ENCODE results near the gene ZCCHC24.

Gene ZCCHC24

DNA sequence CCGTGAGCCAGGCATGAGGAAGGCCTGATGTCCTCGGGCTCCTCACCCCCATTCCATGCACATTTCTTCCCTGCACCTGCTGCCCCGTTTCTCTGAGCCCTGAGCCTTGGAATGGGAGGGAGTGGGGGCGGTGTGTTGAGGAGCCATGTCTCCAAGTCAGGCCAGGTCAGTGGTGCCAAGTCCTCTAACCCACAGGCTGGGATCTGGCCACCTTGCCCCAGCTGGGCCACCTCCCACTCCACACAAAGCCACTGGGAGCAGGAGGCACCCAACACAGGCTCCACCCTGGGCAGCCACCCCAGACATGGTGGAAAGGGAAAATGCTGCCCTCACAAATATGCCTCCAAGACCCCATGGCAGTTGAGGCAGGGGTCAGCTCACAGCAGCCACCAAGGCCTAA is 27.7 kb downstream of the ZCCHC24 start:
- DNase-seq = no peak
- Mint-ChIP-seq H3K27ac (no peak overlapping the region), H3K36me3 (ENCODE audit: low read depth) (peaks cover 10% of the 10 kb centered on the region), H3K4me1 (peaks cover 45% of the 10 kb centered on the region), H3K4me3 (no peak overlapping the region), H3K9me3 (no peaks in the 10 kb centered on the region), H3K27me3 (ENCODE audit: low read depth, poor library complexity) (no peaks in the 10 kb centered on the region)
- TF ChIP-seq, protein P1, sequence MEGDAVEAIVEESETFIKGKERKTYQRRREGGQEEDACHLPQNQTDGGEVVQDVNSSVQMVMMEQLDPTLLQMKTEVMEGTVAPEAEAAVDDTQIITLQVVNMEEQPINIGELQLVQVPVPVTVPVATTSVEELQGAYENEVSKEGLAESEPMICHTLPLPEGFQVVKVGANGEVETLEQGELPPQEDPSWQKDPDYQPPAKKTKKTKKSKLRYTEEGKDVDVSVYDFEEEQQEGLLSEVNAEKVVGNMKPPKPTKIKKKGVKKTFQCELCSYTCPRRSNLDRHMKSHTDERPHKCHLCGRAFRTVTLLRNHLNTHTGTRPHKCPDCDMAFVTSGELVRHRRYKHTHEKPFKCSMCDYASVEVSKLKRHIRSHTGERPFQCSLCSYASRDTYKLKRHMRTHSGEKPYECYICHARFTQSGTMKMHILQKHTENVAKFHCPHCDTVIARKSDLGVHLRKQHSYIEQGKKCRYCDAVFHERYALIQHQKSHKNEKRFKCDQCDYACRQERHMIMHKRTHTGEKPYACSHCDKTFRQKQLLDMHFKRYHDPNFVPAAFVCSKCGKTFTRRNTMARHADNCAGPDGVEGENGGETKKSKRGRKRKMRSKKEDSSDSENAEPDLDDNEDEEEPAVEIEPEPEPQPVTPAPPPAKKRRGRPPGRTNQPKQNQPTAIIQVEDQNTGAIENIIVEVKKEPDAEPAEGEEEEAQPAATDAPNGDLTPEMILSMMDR (IDR thresholded peaks at IDR 0.05) = no peak

DNA sequence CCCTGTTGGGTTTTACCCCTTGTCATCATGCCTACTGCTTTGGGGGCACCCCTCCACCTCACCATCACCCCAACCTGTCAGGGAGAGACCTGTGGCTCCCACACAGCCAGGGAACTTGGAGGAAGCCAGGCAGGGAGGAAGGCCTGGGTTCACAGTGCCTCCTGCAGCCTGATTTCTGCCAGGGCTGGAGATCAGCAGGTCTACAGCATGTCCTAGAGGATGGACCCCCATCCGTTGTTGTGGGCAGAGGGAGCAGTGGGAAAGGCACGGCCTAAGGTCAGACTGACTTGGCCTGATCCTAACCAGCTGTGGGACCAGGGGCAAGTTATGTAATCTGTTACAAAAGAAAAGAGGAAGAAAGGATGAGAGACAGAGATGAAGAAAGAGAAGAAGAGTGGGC is 28.2 kb downstream of the ZCCHC24 start:
- peaks cover 40% of the 10 kb centered on the region for H3K4me1 Mint-ChIP-seq
- TF ChIP-seq, protein P1 (IDR thresholded peaks at IDR 0.05) = no peak
- peaks cover 10% of the 10 kb centered on the region for H3K36me3 Mint-ChIP-seq (ENCODE audit: low read depth)
- H3K27ac Mint-ChIP-seq = no peak overlapping the region
- no peaks in the 10 kb centered on the region for H3K9me3 Mint-ChIP-seq
- H3K27me3 Mint-ChIP-seq (ENCODE audit: low read depth, poor library complexity) = no peaks in the 10 kb centered on the region
- H3K4me3 Mint-ChIP-seq = no peak overlapping the region
- no peak for DNase-seq

DNA sequence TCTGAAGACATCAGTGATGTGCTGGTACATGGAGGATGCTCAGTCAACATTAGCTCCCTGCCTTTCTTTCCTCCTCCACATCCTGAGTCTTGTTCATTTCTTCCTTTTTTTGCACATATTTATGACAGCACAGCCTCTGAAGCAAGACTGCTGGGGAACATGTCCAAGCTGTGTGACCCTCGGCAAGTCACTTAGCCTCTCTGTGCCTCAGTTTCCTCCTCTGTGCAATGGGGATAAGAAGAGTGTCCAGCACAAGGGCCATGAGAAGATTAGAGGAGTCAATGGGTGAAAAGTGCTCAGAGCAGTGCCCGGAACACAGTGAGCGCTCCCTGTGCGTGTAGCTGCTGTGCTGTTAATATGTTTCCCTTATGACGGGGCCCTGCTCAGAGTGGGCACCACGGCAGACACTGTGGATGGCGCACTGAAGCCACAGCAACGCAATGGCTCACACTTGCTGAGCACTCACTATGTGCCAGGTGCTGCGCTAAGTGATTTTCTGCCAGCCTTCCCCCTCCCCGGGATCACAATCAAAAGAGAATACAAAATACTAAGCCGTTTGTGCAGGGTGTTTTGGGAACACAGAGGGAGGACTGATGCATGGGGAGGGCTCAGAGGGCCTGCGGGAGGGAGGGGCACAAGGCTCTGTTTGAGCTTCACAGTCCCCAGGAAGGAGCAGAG is 28.7 kb downstream of the ZCCHC24 start:
- TF ChIP-seq, protein P1 (IDR thresholded peaks at IDR 0.05) = no peak
- no peaks in the 10 kb centered on the region for H3K27me3 Mint-ChIP-seq (ENCODE audit: low read depth, poor library complexity)
- no peak for DNase-seq
- H3K36me3 Mint-ChIP-seq (ENCODE audit: low read depth) = peaks cover 10% of the 10 kb centered on the region
- H3K9me3 Mint-ChIP-seq = no peaks in the 10 kb centered on the region
- H3K4me1 Mint-ChIP-seq = peaks cover 35% of the 10 kb centered on the region
- H3K4me3 Mint-ChIP-seq = no peak overlapping the region
- peak overlapping the region; percentile 57 for H3K27ac Mint-ChIP-seq

DNA sequence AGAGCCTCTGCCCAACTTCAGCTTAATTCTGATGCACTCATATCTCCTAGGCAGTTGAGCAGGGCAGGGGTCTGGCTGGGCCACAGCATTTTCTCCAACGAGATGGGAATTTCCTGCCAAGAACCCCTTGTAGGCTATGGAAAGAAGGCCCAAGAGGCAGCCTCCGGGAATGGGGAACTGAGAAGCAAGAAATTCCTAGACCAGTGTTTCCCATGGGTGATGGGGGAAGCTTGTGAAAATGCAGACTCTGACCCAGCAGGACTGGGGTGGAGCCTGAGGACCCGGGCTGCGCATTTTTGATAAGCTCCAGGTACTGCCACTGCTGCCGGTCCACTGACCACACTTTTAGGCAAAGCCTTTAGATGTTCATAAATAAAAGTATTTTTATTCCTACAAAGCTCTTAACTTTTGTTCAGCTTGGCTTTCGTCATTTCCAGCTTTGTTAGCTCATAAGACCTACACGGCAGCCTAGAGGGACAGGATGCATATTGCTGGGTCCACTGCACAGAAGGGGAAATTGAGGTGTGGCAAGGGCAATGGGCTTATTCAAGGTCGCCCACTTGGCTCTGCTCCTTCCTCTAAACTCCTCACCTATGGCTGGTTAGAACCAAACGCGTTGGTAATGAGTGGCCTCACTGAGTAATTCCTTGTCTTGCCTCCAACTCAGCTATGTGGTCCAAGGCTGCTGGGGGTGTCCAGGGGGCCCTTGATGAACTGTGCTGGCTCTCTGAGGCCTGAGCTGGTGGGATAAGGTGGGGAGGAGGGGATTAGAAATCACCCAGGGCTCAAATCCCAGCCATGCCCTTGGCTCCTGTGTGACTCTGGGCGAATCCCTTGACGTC is 29.5 kb downstream of the ZCCHC24 start:
- Mint-ChIP-seq H3K4me3 (no peak overlapping the region), H3K9me3 (no peaks in the 10 kb centered on the region), H3K27me3 (ENCODE audit: low read depth, poor library complexity) (no peaks in the 10 kb centered on the region), H3K4me1 (peaks cover 29% of the 10 kb centered on the region), H3K36me3 (ENCODE audit: low read depth) (peaks cover 10% of the 10 kb centered on the region), H3K27ac (peak overlapping the region; percentile 83)
- no peak for DNase-seq
- TF ChIP-seq, protein P1 (IDR thresholded peaks at IDR 0.05) = no peak

DNA sequence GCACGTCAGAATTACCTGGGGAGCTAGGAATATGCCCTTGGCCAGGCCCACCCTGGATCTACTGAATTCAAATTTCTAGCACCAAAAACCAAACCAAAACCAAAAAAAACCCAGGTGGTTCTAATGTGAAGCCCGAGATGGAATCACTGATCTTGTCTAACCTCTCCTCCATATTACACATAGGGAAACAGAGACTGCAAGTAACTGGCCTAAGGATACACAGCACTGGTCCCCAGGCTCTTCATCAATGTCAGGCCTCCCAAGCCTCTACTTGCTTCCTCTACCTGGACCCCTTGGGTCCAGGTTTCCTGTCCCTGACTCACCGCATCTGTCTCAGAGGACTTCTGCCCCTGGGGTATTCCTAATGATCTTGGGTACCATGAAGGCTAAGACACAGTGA is 30.7 kb downstream of the ZCCHC24 start:
- H3K27ac Mint-ChIP-seq = no peak overlapping the region
- no peaks in the 10 kb centered on the region for H3K9me3 Mint-ChIP-seq
- H3K4me1 Mint-ChIP-seq = peaks cover 27% of the 10 kb centered on the region
- peaks cover 2% of the 10 kb centered on the region for H3K27me3 Mint-ChIP-seq (ENCODE audit: low read depth, poor library complexity)
- TF ChIP-seq, protein P1 (IDR thresholded peaks at IDR 0.05) = no peak
- peaks cover 10% of the 10 kb centered on the region for H3K36me3 Mint-ChIP-seq (ENCODE audit: low read depth)
- no peak overlapping the region for H3K4me3 Mint-ChIP-seq
- no peak for DNase-seq
